Astrocyte of the cerebellum (primary cell): ENCODE data around the gene CPN1.
"Not testable (repeated sequence)": the region's sequence is repeated elsewhere in the genome, so short reads cannot be mapped to it uniquely, and the experiment has no call there.

ENCODE experiments used
- DNase-seq: peaks from one replicate; pipeline ENCODE4 v3.0.0-alpha.2; 2011; ENCODE audit warnings: low read depth
- H3K4me3 ChIP-seq: 2 replicates; pipeline ENCODE4 v1.5.1; 2011; ENCODE audit warnings: mild to moderate bottlenecking, low read depth, low read length, moderate library complexity
- CTCF ChIP-seq: IDR thresholded peaks from 2 replicates; pipeline ENCODE4 v1.5.1; 2012; ENCODE audit warnings: low read length, low read depth, moderate library complexity, mild to moderate bottlenecking; ENCODE audit errors: missing control alignments
- in situ Hi-C: cut with HindIII; loops from 2 replicates; pipeline ENCODE4 v1.10.0; 2017; ENCODE audit warnings: low sequenced_read_pairs

Gene CPN1

GRCh38 chr10:100104300-100104699, 22.6 kb upstream of the CPN1 start:
- no peak overlapping the region for H3K4me3 ChIP-seq
- in situ Hi-C loops = no loop called here
- TF ChIP-seq CTCF = no peak
- no peak for DNase-seq

GRCh38 chr10:100103581-100103980, 21.9 kb upstream of the CPN1 start:
- H3K4me3 ChIP-seq = no peak overlapping the region
- no peak for DNase-seq
- no peak for TF ChIP-seq CTCF
- in situ Hi-C loops = no loop called here

GRCh38 chr10:100101192-100102076, 19.8 kb upstream of the CPN1 start:
- DNase-seq = no peak
- TF ChIP-seq CTCF = no peak
- no peak overlapping the region for H3K4me3 ChIP-seq
- in situ Hi-C loops = no loop called here

- no peak for TF ChIP-seq CTCF
- no peak overlapping the region for H3K4me3 ChIP-seq
- no peak for DNase-seq
- in situ Hi-C loops = no loop called here
These were observed 19.0 kb upstream of the CPN1 start for GRCh38 chr10:100100651-100101184.

GRCh38 chr10:100089241-100089640, 7.6 kb upstream of the CPN1 start:
- no peak overlapping the region for H3K4me3 ChIP-seq
- no peak for DNase-seq
- in situ Hi-C loops = no loop called here
- no peak for TF ChIP-seq CTCF

- DNase-seq, H3K4me3 ChIP-seq, in situ Hi-C loops: not testable (repeated sequence)
These were observed 5.0 kb upstream of the CPN1 start for GRCh38 chr10:100086708-100087107.

- DNase-seq = no peak
- H3K4me3 ChIP-seq = no peak overlapping the region
- in situ Hi-C loops = no loop called here
- no peak for TF ChIP-seq CTCF
These were observed 3.9 kb upstream of the CPN1 start for GRCh38 chr10:100085596-100085995.
